K562 (cell line): ENCODE results near the gene HCN3. TPM values are rescaled to one million over a fixed set of nuclear protein-coding genes. Genes with fewer than 3 reads are reported as not detected.

Experiments used
- CAMTA2 ChIP-seq: fragments of 250-450 bp; sonication (Bioruptor Pico); conservative IDR thresholded peaks from 2 replicates; pipeline ENCODE4 v1.5.1; 2022
- CBFB ChIP-seq: sonication (generic); formaldehyde crosslinking; IDR thresholded peaks from 2 replicates; pipeline ENCODE4 v1.4.0; 2020; ENCODE audit warnings: mild to moderate bottlenecking, missing genetic modification reagents
- JUNB ChIP-seq: fragments of 450-650 bp; formaldehyde crosslinking; conservative IDR thresholded peaks from 2 replicates; pipeline ENCODE4 v1.4.0; 2020; ENCODE audit warnings: mild to moderate bottlenecking
- NCOA2 ChIP-seq, 2 experiments: fragments of 450-650 bp; IDR thresholded peaks; 2 replicates each; pipeline ENCODE4 v1.6.1; 2018; ENCODE audit warnings: mild to moderate bottlenecking in 2 of 2, moderate library complexity in 1 of 2; ENCODE audit not compliant: partially characterized antibody in 2 of 2
- NONO ChIP-seq, 2 experiments: fragments of 200-400 bp in 1 of 2; fragments of 450-650 bp in 1 of 2; formaldehyde crosslinking in 1 of 2; IDR thresholded peaks; 2 replicates each; pipeline ENCODE4 v1.6.1; 2017; ENCODE audit warnings: low read depth in 2 of 2, mild to moderate bottlenecking in 2 of 2, moderate library complexity in 2 of 2, low read length in 1 of 2
- POLR2AphosphoS2 ChIP-seq: IDR thresholded peaks from 2 replicates; pipeline ENCODE4 v1.6.1; 2012; ENCODE audit warnings: low read length, improper control_type of control experiment
- ZNF232 ChIP-seq: sonication (generic); formaldehyde crosslinking; IDR thresholded peaks from 2 replicates; pipeline ENCODE4 v1.8.0; 2022; ENCODE audit warnings: mild to moderate bottlenecking, missing genetic modification reagents
- ZNF354B ChIP-seq: fragments of 250-450 bp; sonication (Bioruptor Pico); IDR thresholded peaks from 2 replicates; pipeline ENCODE4 v1.4.0; 2020
- polyA plus RNA-seq, 8 experiments: library from polyadenylated mRNA; depleted of rRNA in 4 of 8; stranded (reverse) in 5 of 8; unstranded in 3 of 8; fragments of >200 nt; fragmentation: Nextera tagmentation in 2 of 8; fragmentation: Illumina TruSeq in 1 of 8; extraction: Ambion mirVana in 2 of 8; extraction: Trizol in 1 of 8; gene quantifications; 2 replicates each; pipeline versions ENCODE4 v1.2.1 to v1.2.3, GENCODE V29; 2011 to 2014; ENCODE audit warnings: inconsistent platforms in 1 of 8, missing spikeins in 1 of 8
- total RNA-seq, 7 experiments: library from RNA; depleted of rRNA in 6 of 7; stranded (reverse); fragments of >200 nt in 6 of 7; fragmentation: Illumina TruSeq in 2 of 7; extraction: Trizol in 2 of 7; gene quantifications; 2 replicates each; pipeline versions ENCODE4 v1.2.1 to v1.2.3, GENCODE V29; 2011 to 2021; ENCODE audit warnings: low replicate concordance in 1 of 7
- TF ChIP-seq, protein P1 (sequence below), 2 experiments: fragments of 450-650 bp in 1 of 2; sonication (generic) in 1 of 2; formaldehyde crosslinking in 1 of 2; IDR thresholded peaks; 2 replicates each; pipeline versions ENCODE4 v1.7.1 to v1.9.0; 2016 to 2022; ENCODE audit warnings: inconsistent platforms in 1 of 2, mild to moderate bottlenecking in 1 of 2, missing genetic modification reagents in 1 of 2
- TF ChIP-seq, protein P2 (sequence below): sonication (generic); formaldehyde crosslinking; IDR thresholded peaks from 2 replicates; pipeline ENCODE4 v1.8.0; 2022; ENCODE audit warnings: mild to moderate bottlenecking, missing genetic modification reagents
- TF ChIP-seq, protein P3 (sequence below): fragments of 450-650 bp; formaldehyde crosslinking; IDR thresholded peaks from 2 replicates; pipeline ENCODE4 v1.4.0; 2022; ENCODE audit warnings: missing genetic modification characterization

The HCN3 gene
- total and polyA plus RNA-seq, 9 of the 15 experiments (the other 6 are each of a cell fraction or from before 2014, with no cell fraction given), result 0.91 to 9.7 (median 3.9) TPM

DNA sequence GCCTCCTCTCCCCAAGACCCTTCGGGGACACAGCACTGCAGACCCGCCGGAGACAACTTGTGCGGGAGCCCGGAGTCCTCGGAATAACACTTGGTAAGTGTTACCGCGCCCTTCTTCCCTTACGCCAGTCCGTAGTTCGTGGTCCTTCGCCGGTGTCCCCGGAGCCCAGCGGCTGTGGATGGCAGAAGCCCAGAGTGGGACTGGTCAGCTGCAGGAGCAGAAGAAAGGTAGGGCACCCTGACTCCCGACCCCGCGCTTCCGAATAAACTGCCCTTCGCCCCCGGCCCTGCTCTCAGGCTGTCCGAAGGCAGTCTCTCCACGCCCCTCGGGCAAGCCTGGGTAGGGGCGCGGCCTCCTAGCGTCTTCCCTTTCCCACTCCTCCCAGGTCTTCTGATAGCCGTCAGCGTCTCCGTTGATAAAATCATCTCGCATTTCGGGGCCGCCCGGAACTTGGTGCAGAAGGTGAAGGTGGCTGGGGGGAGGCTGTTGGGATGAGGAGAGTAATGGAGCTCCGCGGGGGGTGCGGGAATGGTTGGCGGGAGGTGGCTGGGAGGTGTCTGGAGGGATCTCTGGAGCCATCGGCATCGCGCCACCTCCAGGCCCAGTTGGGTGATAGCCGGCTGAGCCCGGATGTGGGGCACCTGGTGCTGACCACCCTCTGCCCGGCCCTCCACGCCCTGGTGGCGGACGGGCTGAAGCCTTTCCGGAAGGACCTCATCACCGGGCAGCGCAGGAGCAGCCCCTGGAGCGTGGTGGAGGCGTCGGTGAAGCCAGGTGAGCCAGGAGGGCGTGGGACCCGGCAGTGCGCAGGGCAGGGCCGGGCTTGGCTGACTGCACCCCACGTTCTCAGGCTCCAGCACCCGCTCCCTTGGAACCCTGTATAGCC lies 47.7 kb downstream of the HCN3 start (continued):
- TF ChIP-seq, protein P1, sequence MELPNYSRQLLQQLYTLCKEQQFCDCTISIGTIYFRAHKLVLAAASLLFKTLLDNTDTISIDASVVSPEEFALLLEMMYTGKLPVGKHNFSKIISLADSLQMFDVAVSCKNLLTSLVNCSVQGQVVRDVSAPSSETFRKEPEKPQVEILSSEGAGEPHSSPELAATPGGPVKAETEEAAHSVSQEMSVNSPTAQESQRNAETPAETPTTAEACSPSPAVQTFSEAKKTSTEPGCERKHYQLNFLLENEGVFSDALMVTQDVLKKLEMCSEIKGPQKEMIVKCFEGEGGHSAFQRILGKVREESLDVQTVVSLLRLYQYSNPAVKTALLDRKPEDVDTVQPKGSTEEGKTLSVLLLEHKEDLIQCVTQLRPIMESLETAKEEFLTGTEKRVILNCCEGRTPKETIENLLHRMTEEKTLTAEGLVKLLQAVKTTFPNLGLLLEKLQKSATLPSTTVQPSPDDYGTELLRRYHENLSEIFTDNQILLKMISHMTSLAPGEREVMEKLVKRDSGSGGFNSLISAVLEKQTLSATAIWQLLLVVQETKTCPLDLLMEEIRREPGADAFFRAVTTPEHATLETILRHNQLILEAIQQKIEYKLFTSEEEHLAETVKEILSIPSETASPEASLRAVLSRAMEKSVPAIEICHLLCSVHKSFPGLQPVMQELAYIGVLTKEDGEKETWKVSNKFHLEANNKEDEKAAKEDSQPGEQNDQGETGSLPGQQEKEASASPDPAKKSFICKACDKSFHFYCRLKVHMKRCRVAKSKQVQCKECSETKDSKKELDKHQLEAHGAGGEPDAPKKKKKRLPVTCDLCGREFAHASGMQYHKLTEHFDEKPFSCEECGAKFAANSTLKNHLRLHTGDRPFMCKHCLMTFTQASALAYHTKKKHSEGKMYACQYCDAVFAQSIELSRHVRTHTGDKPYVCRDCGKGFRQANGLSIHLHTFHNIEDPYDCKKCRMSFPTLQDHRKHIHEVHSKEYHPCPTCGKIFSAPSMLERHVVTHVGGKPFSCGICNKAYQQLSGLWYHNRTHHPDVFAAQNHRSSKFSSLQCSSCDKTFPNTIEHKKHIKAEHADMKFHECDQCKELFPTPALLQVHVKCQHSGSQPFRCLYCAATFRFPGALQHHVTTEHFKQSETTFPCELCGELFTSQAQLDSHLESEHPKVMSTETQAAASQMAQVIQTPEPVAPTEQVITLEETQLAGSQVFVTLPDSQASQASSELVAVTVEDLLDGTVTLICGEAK (IDR thresholded peaks at IDR 0.05), result no peak
- TF ChIP-seq, protein P1 (CRISPR knock-in tag; IDR thresholded peaks at IDR 0.05), result no peak
- TF ChIP-seq, protein P2, sequence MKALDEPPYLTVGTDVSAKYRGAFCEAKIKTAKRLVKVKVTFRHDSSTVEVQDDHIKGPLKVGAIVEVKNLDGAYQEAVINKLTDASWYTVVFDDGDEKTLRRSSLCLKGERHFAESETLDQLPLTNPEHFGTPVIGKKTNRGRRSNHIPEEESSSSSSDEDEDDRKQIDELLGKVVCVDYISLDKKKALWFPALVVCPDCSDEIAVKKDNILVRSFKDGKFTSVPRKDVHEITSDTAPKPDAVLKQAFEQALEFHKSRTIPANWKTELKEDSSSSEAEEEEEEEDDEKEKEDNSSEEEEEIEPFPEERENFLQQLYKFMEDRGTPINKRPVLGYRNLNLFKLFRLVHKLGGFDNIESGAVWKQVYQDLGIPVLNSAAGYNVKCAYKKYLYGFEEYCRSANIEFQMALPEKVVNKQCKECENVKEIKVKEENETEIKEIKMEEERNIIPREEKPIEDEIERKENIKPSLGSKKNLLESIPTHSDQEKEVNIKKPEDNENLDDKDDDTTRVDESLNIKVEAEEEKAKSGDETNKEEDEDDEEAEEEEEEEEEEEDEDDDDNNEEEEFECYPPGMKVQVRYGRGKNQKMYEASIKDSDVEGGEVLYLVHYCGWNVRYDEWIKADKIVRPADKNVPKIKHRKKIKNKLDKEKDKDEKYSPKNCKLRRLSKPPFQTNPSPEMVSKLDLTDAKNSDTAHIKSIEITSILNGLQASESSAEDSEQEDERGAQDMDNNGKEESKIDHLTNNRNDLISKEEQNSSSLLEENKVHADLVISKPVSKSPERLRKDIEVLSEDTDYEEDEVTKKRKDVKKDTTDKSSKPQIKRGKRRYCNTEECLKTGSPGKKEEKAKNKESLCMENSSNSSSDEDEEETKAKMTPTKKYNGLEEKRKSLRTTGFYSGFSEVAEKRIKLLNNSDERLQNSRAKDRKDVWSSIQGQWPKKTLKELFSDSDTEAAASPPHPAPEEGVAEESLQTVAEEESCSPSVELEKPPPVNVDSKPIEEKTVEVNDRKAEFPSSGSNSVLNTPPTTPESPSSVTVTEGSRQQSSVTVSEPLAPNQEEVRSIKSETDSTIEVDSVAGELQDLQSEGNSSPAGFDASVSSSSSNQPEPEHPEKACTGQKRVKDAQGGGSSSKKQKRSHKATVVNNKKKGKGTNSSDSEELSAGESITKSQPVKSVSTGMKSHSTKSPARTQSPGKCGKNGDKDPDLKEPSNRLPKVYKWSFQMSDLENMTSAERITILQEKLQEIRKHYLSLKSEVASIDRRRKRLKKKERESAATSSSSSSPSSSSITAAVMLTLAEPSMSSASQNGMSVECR, result no peak; the same call in 1 of the 2 replicates
- TF ChIP-seq JUNB (CRISPR knock-in tag), result no peak
- TF ChIP-seq NONO (IDR thresholded peaks at IDR 0.05; ENCODE audit: low read depth in 2 of 2, low read length in 1 of 2), result peak in 1 of 2 experiments; percentile 54; a peak in 1 of 4 replicates
- TF ChIP-seq, protein P3, sequence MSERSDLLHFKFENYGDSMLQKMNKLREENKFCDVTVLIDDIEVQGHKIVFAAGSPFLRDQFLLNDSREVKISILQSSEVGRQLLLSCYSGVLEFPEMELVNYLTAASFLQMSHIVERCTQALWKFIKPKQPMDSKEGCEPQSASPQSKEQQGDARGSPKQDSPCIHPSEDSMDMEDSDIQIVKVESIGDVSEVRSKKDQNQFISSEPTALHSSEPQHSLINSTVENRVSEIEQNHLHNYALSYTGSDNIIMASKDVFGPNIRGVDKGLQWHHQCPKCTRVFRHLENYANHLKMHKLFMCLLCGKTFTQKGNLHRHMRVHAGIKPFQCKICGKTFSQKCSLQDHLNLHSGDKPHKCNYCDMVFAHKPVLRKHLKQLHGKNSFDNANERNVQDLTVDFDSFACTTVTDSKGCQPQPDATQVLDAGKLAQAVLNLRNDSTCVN (CRISPR knock-in tag), result no peak
- TF ChIP-seq POLR2AphosphoS2, result no peak
- no peak for TF ChIP-seq ZNF232 (CRISPR knock-in tag)
- no peak for TF ChIP-seq CAMTA2 (CRISPR knock-in tag)
- no peak for TF ChIP-seq ZNF354B (CRISPR knock-in tag)
- peak; percentile 68; the same call in 1 of the 2 replicates for TF ChIP-seq CBFB (CRISPR knock-in tag)
- no peak for TF ChIP-seq NCOA2 (IDR thresholded peaks at IDR 0.05; ENCODE audit: partially characterized antibody in 2 of 2)
